CD4-positive, alpha-beta memory T cell (primary cell): Measurements from ENCODE around the gene TIMM17A. TPM values are rescaled to one million over a fixed set of nuclear protein-coding genes. Genes with fewer than 3 reads are reported as not detected.

Experiments used
- CTCF ChIA-PET: fragments of 350-600 bp; sonication (Branson Sonifier 250); formaldehyde crosslinking; loops from one replicate; lab custom pipeline; 2021; ENCODE audit warnings: inconsistent platforms; ENCODE audit not compliant: partially characterized antibody; lab: Charles Lee
- POLR2A ChIA-PET: fragments of 350-600 bp; sonication (Branson Sonifier 250); formaldehyde crosslinking; loops from one replicate; lab custom pipeline; 2021; ENCODE audit not compliant: partially characterized antibody; lab: Charles Lee
- DNase-seq, 5 donors: peaks; one replicate each; pipeline versions ENCODE4 v3.0.0 to v3.0.0-alpha.2; 2020 to 2022; ENCODE audit warnings: mixed read lengths in 1 of 5
- H3K27ac ChIP-seq: one replicate; pipeline ENCODE4 v1.7.0; 2013; ENCODE audit warnings: low read depth, low read length
- H3K27me3 ChIP-seq: 2 replicates; pipeline ENCODE4 v1.7.0; 2013; ENCODE audit warnings: mild to moderate bottlenecking, low read length, moderate library complexity; ENCODE audit not compliant: insufficient read depth
- H3K36me3 ChIP-seq: 2 replicates; pipeline ENCODE4 v1.7.0; 2013; ENCODE audit warnings: mild to moderate bottlenecking, low read length, moderate library complexity; ENCODE audit not compliant: insufficient read depth
- H3K4me1 ChIP-seq: 2 replicates; pipeline ENCODE4 v1.7.0; 2013; ENCODE audit warnings: mild to moderate bottlenecking, low read length, moderate library complexity; ENCODE audit not compliant: insufficient read depth
- H3K4me3 ChIP-seq, 2 donors: one replicate each; pipeline ENCODE4 v1.7.0; 2013; ENCODE audit warnings: low read length in 2 of 2, mild to moderate bottlenecking in 1 of 2
- H3K9me3 ChIP-seq, 2 donors: one replicate each; pipeline ENCODE4 v1.7.0; 2013; ENCODE audit warnings: low read length in 2 of 2, control low read depth in 1 of 2; ENCODE audit not compliant: control insufficient read depth in 1 of 2
- H3K27ac Mint-ChIP-seq, 7 donors: one replicate each; pipeline ENCODE4 v1.8.0; 2020 to 2021; ENCODE audit warnings: mixed read lengths in 7 of 7, mild to moderate bottlenecking in 6 of 7, inconsistent platforms in 3 of 7, moderate library complexity in 3 of 7
- H3K27me3 Mint-ChIP-seq, 2 donors: one replicate each; pipeline ENCODE4 v1.8.0; 2020 to 2021; ENCODE audit warnings: mixed read lengths in 2 of 2
- H3K36me3 Mint-ChIP-seq, 2 donors: one replicate each; pipeline ENCODE4 v1.8.0; 2020 to 2021; ENCODE audit warnings: mixed read lengths in 2 of 2, inconsistent platforms in 1 of 2, mild to moderate bottlenecking in 1 of 2
- H3K4me1 Mint-ChIP-seq, 4 donors: one replicate each; pipeline ENCODE4 v1.8.0; 2020 to 2021; ENCODE audit warnings: mixed read lengths in 4 of 4, mild to moderate bottlenecking in 1 of 4
- H3K4me3 Mint-ChIP-seq, 8 donors: one replicate each; pipeline ENCODE4 v1.8.0; 2020 to 2021; ENCODE audit warnings: mixed read lengths in 8 of 8, mild to moderate bottlenecking in 7 of 8, moderate library complexity in 6 of 8, inconsistent platforms in 3 of 8
- H3K9me3 Mint-ChIP-seq, 8 donors: one replicate each; pipeline ENCODE4 v1.8.0; 2020 to 2021; ENCODE audit warnings: mixed read lengths in 8 of 8, mild to moderate bottlenecking in 5 of 8, inconsistent platforms in 3 of 8, moderate library complexity in 1 of 8
- intact Hi-C: fragments of 100-400 bp; cut with micrococcal nuclease; formaldehyde crosslinking; loops from one replicate; pipeline ENCODE4 v1.15.1; 2023
- polyA plus RNA-seq, 2 donors: library from polyadenylated mRNA; unstranded; fragments of 300-500 nt; fragmentation: Illumina TruSeq; gene quantifications; one replicate each; pipeline ENCODE4 v1.2.3, GENCODE V29; 2021
- total RNA-seq, 2 experiments: library from RNA; stranded (reverse); gene quantifications; one replicate each; pipeline ENCODE4 v1.2.3, GENCODE V29; 2021

Gene TIMM17A
- total and polyA plus RNA-seq, 4 experiments from 2014 or later: 26.0 to 29.2 (median 27.8) TPM

DNA sequence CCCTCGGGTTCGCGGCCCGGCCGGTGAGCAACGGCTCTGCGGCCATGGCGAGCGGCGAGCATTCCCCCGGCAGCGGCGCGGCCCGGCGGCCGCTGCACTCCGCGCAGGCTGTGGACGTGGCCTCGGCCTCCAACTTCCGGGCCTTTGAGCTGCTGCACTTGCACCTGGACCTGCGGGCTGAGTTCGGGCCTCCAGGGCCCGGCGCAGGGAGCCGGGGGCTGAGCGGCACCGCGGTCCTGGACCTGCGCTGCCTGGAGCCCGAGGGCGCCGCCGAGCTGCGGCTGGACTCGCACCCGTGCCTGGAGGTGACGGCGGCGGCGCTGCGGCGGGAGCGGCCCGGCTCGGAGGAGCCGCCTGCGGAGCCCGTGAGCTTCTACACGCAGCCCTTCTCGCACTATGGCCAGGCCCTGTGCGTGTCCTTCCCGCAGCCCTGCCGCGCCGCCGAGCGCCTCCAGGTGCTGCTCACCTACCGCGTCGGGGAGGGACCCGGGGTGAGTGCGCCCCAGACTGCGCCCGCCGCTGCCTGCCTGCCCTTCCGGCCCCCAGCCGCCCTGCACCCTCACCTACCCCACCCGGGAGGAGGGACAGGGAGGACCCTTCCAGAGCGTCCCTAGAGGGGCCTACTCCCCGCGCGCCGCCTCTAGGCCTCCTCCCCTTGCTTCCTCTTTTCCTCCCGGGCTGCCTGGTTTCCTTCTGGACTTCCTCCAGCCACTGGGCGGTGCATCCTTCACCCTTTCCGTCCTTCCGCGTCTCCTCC is 27.5 kb downstream of the TIMM17A start, which contains the start of gene RNPEP:
Gene RNPEP (plus strand): TSS at position 26 of the 757 bp plus-strand sequence. CDS start 19 bp downstream, at position 45.
- peaks cover 17% of the 10 kb centered on the region for H3K4me1 ChIP-seq
- peaks cover 0 to 2% (median 0%) of the 10 kb centered on the region in 8 donors for H3K9me3 Mint-ChIP-seq
- H3K27me3 ChIP-seq: no peaks in the 10 kb centered on the region
- ChIA-PET POLR2A (interaction anchor here (0.7 to 2.6 kb wide), 6 partner anchors 9 to 87 kb away, joined by 3 to 20 read pairs (median 4); partner anchors contain the start of gene TIMM17A), CTCF (interaction anchor here (0.7 to 3.1 kb wide), 3 partner anchors 10 to 26 kb away, joined by 3 to 10 read pairs (median 4); no protein-coding TSS in a partner anchor)
- H3K27me3 Mint-ChIP-seq: no peaks in the 10 kb centered on the region
- peaks cover 0 to 8% of the 10 kb centered on the region in 2 donors for H3K36me3 Mint-ChIP-seq
- peak within 1 kb of the TSS; percentile 63 for H3K27ac ChIP-seq
- H3K9me3 ChIP-seq: no peaks in the 10 kb centered on the region
- intact Hi-C loops: loop anchor here (1.0 to 2.0 kb wide), 2 partner anchors 16 to 28 kb away; partner anchors contain the start of gene TIMM17A
- H3K4me1 Mint-ChIP-seq: peaks cover 18 to 25% (median 22%) of the 10 kb centered on the region in 4 donors
- DNase-seq: peak; percentile 50 to 71 (median 60)
- H3K36me3 ChIP-seq: no peaks in the 10 kb centered on the region
- H3K27ac Mint-ChIP-seq: peak within 1 kb of the TSS; percentile 81 to 98 (median 94)
- peak within 1 kb of the TSS; percentile 52 to 77 for H3K4me3 ChIP-seq
- peak within 1 kb of the TSS; percentile 92 to 100 (median 98) for H3K4me3 Mint-ChIP-seq

- POLR2A ChIA-PET: interaction anchor here (1.2 to 2.6 kb wide), 6 partner anchors 10 to 162 kb away, joined by 3 to 20 read pairs (median 4); partner anchors contain the start of gene TIMM17A
Observed at GRCh38 chr1:201983380-201983805, 28.1 kb downstream of the TIMM17A start.

GRCh38 chr1:201984446-201984845 is 29.1 kb downstream of the TIMM17A start:
- H3K4me1 ChIP-seq: peaks cover 17% of the 10 kb centered on the region
- Mint-ChIP-seq H3K9me3 (peaks cover 0 to 2% (median 0%) of the 10 kb centered on the region in 8 donors), H3K4me1 (peaks cover 18 to 25% (median 22%) of the 10 kb centered on the region in 4 donors), H3K36me3 (peaks cover 4 to 18% of the 10 kb centered on the region in 2 donors), H3K27me3 (no peaks in the 10 kb centered on the region), H3K4me3 (peak overlapping the region in 5 of 8 donors; percentile 11 to 67 (median 34)), H3K27ac (peak overlapping the region in 5 of 7 donors; percentile 59 to 90 (median 78))
- H3K4me3 ChIP-seq: no peak overlapping the region
- intact Hi-C loops: no loop called here
- no peak overlapping the region for H3K27ac ChIP-seq
- no peaks in the 10 kb centered on the region for H3K9me3 ChIP-seq
- no peak for DNase-seq
- ChIA-PET CTCF (interaction anchor here (1.4 to 2.2 kb wide), 2 partner anchors 15 to 89 kb away, joined by 3 to 13 read pairs; no protein-coding TSS in a partner anchor), POLR2A (interaction anchor here (1.2 kb wide), 1 partner anchor 161 kb away, joined by 3 read pairs; no protein-coding TSS in a partner anchor)
- peaks cover 7% of the 10 kb centered on the region for H3K36me3 ChIP-seq
- no peaks in the 10 kb centered on the region for H3K27me3 ChIP-seq

More at GRCh38 chr1:201983380-201983805, 28.1 kb downstream of the TIMM17A start:
- Histone ChIP-seq H3K4me1 (peaks cover 17% of the 10 kb centered on the region), H3K27ac (peak overlapping the region; percentile 63), H3K36me3 (no peaks in the 10 kb centered on the region), H3K9me3 (no peaks in the 10 kb centered on the region), H3K4me3 (peak overlapping the region; percentile 52 to 59), H3K27me3 (no peaks in the 10 kb centered on the region)
- H3K4me1 Mint-ChIP-seq: peaks cover 18 to 25% (median 22%) of the 10 kb centered on the region in 4 donors
- H3K27me3 Mint-ChIP-seq: no peaks in the 10 kb centered on the region
- H3K9me3 Mint-ChIP-seq: peaks cover 0 to 2% (median 0%) of the 10 kb centered on the region in 8 donors
- peaks cover 0 to 8% of the 10 kb centered on the region in 2 donors for H3K36me3 Mint-ChIP-seq
- peak overlapping the region; percentile 78 to 98 (median 94) for H3K27ac Mint-ChIP-seq
- CTCF ChIA-PET: interaction anchor here (0.7 to 3.1 kb wide), 2 partner anchors 11 to 16 kb away, joined by 4 to 10 read pairs; no protein-coding TSS in a partner anchor
- DNase-seq: no peak
- intact Hi-C loops: loop anchor here (2.0 kb wide), 1 partner anchor 15 kb away; no protein-coding TSS in a partner anchor
- H3K4me3 Mint-ChIP-seq: peak overlapping the region; percentile 92 to 100 (median 98)

DNA sequence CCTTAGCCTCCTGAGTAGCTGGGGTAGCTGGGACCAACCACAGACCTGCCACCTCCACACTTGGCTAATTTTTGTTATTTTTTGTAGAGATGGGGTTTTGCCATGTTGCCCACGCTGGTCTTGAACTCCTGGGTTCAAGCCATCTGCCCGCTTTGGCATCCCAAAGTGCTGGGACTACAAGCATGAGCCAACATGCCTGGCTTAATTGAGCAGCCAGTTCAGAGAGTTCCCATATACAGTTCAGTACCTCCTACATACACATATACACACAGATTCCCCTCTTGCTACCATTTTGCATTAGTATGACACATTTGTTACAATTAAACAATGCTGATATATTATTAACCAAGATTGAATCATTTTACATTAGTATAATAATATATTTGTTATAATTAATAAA is 30.1 kb downstream of the TIMM17A start:
- peaks cover 13% of the 10 kb centered on the region for H3K36me3 ChIP-seq
- ChIA-PET CTCF (interaction anchor here (1.4 to 2.2 kb wide), 2 partner anchors 15 to 90 kb away, joined by 3 to 13 read pairs; no protein-coding TSS in a partner anchor), POLR2A (no interaction called here)
- Mint-ChIP-seq H3K27me3 (no peaks in the 10 kb centered on the region), H3K27ac (peak overlapping the region in 3 of 7 donors; percentile 20 to 46 (median 27)), H3K4me3 (peak overlapping the region in 1 of 8 donors; percentile 1), H3K9me3 (peaks cover 0 to 2% (median 0%) of the 10 kb centered on the region in 8 donors), H3K4me1 (peaks cover 18 to 25% (median 22%) of the 10 kb centered on the region in 4 donors), H3K36me3 (peaks cover 8 to 27% of the 10 kb centered on the region in 2 donors)
- peaks cover 17% of the 10 kb centered on the region for H3K4me1 ChIP-seq
- H3K27ac ChIP-seq: no peak overlapping the region
- no peak overlapping the region for H3K4me3 ChIP-seq
- no peaks in the 10 kb centered on the region for H3K9me3 ChIP-seq
- intact Hi-C loops: no loop called here
- H3K27me3 ChIP-seq: no peaks in the 10 kb centered on the region
- DNase-seq: no peak

GRCh38 chr1:201988601-201989000 is 33.3 kb downstream of the TIMM17A start:
- Histone ChIP-seq H3K4me1 (peaks cover 5% of the 10 kb centered on the region), H3K27me3 (no peaks in the 10 kb centered on the region), H3K36me3 (peaks cover 34% of the 10 kb centered on the region), H3K27ac (no peak overlapping the region), H3K9me3 (no peaks in the 10 kb centered on the region), H3K4me3 (no peak overlapping the region)
- ChIA-PET CTCF (interaction anchor here (1.4 kb wide), 1 partner anchor 93 kb away, joined by 3 read pairs; no protein-coding TSS in a partner anchor), POLR2A (no interaction called here)
- intact Hi-C loops: no loop called here
- Mint-ChIP-seq H3K9me3 (peaks cover 0 to 2% (median 0%) of the 10 kb centered on the region in 8 donors), H3K36me3 (peaks cover 20 to 46% of the 10 kb centered on the region in 2 donors), H3K4me3 (no peak overlapping the region), H3K4me1 (peaks cover 7 to 12% (median 10%) of the 10 kb centered on the region in 4 donors), H3K27ac (no peak overlapping the region), H3K27me3 (no peaks in the 10 kb centered on the region)
- no peak for DNase-seq

DNA sequence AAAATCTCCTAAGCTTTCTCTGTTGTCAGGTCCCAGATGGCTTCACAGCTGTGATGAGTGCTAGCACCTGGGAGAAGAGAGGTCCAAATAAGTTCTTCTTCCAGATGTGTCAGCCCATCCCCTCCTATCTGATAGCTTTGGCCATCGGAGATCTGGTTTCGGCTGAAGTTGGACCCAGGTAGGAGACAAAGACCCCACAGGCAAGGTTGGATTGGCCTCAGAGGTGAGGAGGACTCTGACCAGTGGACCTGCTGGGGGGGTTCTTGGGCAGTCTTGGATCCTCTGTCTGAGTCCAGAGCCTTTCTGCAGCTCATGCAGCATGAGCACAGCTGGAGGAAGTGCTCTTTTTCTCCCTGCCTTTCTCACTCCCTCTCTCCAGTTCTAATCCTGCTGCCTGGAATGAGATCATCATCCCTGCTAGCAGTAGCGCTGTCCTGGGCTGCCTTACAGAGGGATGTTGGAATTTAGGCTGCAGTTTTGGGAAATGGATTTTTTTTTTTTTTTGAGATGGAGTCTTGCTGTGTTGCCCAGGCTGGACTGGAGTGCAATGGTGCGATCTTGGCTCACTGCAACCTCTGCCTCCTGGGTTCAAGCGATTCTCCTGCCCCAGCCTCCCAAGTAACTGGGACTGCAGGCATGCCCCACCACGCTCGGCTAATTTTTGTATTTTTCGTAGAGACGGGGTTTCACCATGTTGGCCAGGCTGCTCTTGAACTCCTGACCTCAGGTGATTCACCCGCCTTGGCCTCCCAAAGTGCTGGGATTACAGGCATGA is 34.2 kb downstream of the TIMM17A start:
- Mint-ChIP-seq H3K27ac (no peak overlapping the region), H3K36me3 (peaks cover 29 to 55% of the 10 kb centered on the region in 2 donors), H3K9me3 (peaks cover 0 to 4% (median 0%) of the 10 kb centered on the region in 8 donors), H3K27me3 (no peaks in the 10 kb centered on the region), H3K4me1 (peaks cover under 1 to 5% (median 3%) of the 10 kb centered on the region in 4 donors), H3K4me3 (no peak overlapping the region)
- DNase-seq: no peak
- Histone ChIP-seq H3K4me3 (no peak overlapping the region), H3K4me1 (no peaks in the 10 kb centered on the region), H3K27me3 (no peaks in the 10 kb centered on the region), H3K27ac (no peak overlapping the region), H3K36me3 (peaks cover 34% of the 10 kb centered on the region), H3K9me3 (no peaks in the 10 kb centered on the region)
- POLR2A ChIA-PET: no interaction called here
- CTCF ChIA-PET: interaction anchor here (1.4 kb wide), 1 partner anchor 94 kb away, joined by 3 read pairs; no protein-coding TSS in a partner anchor
- intact Hi-C loops: no loop called here
